HG03342 (cell line): Measurements from ENCODE around the gene ARL10.
A peak's percentile ranks its signal among the peaks of the same experiment; 100 is the strongest.

Experiments used
- ATAC-seq: cut with Tn5 transposase; IDR thresholded peaks from one replicate; pipeline ENCODE4 v1.9.1; 2021; ENCODE audit warnings: mild to moderate bottlenecking, moderate library complexity; ENCODE audit not compliant: unreplicated experiment

ARL10 gene

GRCh38 chr5:176361437-176362232 lies 3.7 kb upstream of the ARL10 start, which contains the start of gene KIAA1191:
Gene KIAA1191 (minus strand): TSS chr5:176361764. CDS start chr5:176359508, 2,256 bp downstream.
- ATAC-seq, result peak; percentile 84

GRCh38 chr5:176362233-176362490 lies 3.1 kb upstream of the ARL10 start:
- peak; percentile 17 for ATAC-seq

DNA sequence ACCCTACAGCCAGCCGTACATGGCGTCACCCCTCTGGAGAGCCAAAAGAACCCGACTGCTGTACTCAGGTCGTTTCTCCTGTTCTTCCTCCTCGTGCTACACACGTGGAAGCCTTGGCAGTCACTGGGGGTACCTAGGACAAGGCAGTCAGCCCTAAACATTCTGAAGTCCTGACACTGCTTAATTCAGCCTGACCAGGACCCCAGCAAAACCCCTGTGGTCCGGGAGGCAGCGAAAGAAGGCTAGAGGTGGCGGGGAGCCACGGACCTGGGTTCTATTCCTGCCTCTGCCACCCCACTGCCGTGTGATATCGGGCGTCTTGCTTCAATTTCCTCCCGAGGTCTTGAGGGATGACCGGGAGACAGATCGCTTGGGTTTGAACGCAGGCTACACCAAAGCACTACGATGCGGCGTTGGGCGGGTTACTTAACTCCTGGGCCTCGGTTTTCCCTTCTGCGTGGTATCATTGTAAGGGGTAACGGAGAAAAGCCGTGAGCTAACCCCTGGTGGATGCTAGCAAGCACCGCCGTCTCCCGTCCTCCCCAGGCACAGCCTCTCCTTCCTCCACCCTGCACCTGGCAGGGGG lies 429 bp upstream of the ARL10 start:
- peak; percentile 6 for ATAC-seq

GRCh38 chr5:176366232-176366894 lies 1.1 kb downstream of the ARL10 start:
- ATAC-seq, result no peak

- no peak for ATAC-seq
Measured at GRCh38 chr5:176368726-176369125, 3.4 kb downstream of the ARL10 start.

- ATAC-seq, result no peak
Measured at GRCh38 chr5:176369934-176370711, 4.8 kb downstream of the ARL10 start.

GRCh38 chr5:176371621-176372539 lies 6.6 kb downstream of the ARL10 start:
- no peak for ATAC-seq

DNA sequence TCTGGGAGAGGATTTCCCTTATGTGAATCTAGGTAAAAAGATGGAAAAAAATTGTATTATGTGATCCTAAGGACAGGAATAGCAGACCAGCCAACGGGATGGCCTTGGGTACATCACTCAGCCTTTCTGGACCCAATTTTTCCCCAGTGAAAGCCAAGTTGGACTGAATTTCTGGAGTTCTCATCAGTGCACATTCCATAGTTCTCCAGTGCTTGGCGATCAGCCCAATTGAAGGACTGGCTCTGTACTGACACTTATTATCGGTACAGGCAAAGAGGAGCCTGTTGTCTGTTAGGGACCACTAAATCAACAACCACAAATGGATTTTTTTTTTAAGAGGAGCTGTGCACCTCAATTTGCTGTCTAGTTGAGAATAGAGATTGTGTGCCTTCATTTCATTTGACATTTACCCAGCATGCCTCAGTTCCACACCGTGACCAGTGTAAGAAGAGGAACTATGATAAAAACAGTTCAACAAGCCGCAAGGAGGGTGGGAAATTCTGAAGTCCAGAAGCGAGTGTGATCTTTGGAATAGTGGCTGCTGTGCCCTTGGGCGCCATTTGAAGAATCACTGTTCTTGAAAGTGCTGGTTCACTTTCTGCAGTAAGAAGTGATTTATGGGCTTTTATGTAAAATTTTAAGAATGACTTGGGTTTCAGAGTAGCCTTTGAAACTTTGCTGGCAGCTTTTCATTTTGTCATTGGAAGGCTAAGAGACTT lies 8.0 kb downstream of the ARL10 start:
- no peak for ATAC-seq

DNA sequence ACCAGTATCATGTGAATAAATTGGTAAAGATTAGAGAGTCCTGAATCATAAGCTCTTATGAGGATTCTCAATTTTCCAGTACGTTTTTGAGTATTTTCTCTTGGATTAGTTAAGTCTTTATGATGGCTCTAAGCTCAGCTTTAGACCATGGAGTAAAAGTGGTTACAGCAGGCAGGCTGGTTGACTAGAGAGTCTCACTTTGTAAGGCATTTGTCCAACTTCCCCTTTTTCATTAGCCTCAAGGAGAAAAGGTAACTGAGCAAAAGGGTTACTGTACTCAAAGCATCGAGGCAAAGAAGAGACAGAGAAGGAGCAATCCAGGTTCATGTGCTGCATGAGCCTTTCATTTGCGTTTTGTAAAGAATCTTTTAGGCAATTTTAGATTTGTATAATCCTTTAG lies 14.6 kb downstream of the ARL10 start:
- no peak for ATAC-seq

- no peak for ATAC-seq
Measured at GRCh38 chr5:176381423-176381822, 16.1 kb downstream of the ARL10 start.

DNA sequence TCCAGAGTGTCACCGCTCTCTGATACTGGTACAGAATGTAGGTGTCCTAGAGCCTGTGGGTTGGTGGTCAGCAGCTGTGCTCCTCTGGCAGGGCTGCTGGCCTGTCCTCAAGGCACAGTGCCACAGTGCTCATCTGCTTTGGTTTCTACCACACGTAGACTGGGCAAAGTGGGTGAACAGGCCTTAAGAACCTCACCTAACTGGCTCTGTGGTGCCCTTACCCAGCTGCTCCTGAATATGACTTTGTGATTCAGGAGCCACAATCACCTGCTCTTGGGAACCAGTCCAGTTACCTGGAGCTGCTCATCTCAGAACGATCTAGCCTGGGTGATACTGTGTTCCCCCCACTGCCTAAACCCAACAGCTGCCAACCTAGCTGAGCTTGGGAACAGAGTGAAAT lies 16.7 kb downstream of the ARL10 start:
- no peak for ATAC-seq

DNA sequence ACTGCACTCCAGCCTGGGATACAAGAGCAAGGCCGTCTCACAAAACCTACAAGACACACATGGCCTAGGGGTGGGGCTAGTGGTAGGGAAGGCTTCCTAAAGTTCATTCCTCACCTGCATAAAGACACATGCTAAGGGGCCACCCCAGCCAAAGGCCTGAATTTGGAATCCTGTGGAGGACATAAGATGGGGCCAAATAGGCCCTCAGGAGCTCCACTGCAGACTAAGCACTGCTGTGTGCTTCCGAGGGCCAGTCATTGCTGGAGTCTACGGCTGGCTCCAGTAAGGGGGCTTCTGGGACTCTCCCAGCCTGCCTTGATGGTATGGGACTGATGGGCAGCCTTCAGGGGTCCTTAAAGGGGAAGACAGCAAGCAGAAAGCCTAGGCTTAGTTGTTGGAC lies 17.4 kb downstream of the ARL10 start:
- ATAC-seq, result no peak

- no peak for ATAC-seq
Measured at GRCh38 chr5:176383248-176383905, 18.1 kb downstream of the ARL10 start.

DNA sequence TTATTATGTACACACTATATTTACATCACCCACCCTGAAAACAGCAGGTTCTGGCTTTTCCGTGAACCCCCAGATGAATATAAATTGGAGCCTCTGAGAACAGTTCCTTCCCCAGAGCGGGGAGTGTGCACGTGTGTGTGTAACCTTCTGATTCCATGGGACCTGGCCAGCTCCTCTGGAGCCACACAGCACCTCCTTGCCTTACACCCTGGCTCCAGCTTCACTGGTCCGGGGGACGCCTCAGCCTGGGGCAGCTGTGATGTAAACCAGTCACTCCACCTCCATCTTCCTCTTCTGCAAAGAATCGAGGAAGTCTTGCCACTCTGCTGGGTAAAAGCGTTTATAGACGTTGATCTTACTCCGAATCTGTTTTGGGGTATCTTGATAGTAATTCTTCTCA lies 18.7 kb downstream of the ARL10 start:
- ATAC-seq, result no peak

DNA sequence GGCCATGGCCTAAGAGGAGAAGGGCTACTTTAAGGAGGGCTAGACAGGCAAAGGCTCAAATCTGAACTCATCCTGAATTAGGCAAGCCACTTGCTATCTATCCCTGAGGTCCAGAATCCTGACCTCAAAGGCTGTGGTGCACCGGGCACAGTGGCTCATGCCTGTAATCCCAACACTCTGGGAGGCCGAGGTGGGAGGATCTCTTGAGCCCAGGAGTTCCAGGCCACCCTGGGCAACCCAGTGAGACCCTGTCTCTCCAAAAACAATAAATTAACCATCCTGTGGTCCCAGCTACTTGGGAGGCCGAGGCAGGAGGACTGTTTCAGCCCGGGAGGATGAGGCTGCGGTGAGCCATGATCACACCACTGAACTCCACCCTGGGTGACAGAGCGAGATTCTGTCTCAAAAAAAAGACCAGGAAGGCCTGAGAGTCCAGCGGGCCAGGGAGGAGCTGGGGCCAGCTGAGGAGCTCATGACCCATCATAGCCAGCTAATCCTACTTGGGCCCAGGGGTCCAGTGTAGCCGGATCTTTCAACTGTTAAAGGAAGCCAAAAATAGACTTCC lies 19.2 kb downstream of the ARL10 start:
- ATAC-seq, result no peak

DNA sequence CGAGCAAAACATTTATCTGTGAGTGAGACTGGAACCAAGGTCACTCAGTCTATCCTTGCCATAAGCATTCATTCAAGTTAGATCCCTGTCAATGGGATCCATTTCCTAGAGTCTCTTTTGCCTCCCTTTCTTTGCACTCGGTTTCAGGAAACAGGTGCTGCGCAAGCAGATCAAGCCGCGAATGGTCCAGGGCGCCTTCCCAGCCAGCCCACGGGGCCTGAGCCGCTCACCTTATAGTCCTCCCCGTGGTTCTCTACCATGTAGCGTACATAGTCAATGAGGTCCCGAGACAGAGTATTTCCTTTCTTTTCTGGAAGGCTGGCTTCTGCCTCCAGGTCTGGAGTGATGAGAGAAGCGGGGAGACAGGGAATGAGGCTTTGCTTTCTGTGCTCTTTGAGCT lies 19.7 kb downstream of the ARL10 start:
- ATAC-seq, result no peak

DNA sequence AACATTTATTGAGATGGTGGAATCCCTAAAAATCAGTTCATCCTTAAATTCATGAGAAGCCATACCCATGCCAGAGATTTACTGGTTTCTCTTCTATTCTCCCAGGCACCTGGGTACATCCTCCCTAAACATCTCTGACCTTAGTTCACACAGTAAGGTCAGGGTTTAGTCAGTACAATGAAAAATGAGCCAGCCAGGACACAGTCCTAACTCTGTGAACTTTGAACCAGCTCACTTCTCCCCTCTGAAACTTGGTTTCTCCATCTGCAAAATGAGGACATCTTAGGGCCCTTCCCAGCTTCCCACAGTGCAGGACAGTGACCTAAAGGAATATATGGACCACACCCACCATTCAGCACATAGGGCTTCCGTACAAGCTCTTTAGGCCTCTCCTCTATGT lies 21.2 kb downstream of the ARL10 start:
- ATAC-seq, result no peak

DNA sequence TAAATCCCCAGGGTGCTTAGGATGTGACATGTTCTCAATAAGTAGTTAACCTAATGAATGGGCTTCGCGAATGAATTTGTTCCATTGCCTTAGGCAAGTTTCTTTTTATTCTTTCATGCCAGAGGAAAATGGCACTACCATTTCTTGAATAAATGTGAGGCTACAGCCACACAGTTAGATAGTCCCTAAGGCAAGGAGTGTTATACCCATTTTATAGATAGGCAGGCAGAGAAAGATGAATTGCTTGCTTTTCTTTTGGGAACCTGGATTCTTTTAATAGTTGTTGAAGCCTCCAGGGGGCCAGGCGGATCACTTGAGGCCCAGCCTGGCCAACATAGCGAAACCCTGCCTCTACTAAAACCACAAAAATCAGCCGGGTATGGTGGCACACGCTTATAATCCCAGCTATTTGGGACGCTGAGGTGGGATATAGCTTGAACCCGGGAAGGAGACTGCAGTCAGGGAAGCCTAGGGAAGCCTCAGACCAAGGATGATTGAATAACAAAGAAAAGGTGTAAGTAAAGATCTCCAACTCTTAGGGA lies 22.2 kb downstream of the ARL10 start:
- ATAC-seq, result no peak

DNA sequence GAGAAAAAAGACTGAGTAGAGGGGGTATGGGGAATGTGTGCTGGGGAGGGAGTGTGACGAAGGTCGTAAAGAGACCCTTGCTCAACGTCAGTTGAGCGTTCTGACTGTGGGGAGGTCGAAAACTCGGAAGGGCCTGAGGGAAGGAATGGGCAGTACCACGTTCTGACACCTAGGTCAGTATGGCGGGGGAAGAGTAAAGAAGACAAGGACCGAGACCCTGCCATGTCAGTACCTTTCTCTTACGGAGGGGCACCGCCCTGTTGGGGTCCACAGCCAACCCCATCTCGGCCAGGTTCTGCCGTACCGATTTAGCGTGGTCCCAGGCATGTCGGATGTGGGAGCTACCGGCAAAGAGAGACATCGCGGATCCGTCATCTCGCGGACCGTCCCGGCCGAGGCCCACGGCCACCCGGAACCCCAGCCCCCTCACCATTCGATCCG lies 22.7 kb downstream of the ARL10 start:
- ATAC-seq, result no peak
